Adrenal gland (tissue), 5 donors: Measurements from ENCODE around the gene MAP3K6.

Source experiments
- CTCF ChIP-seq, 6 experiments: fragments of 450-650 bp in 4 of 6; fragments of 200-600 bp in 2 of 6; sonication (generic) in 1 of 6; IDR thresholded peaks; 1 replicate in 5 of 6; 2 replicates in 1 of 6; pipeline versions ENCODE4 v1.5.1 to v1.8.0; 2016 to 2021; ENCODE audit warnings: antibody characterized with exemption in 6 of 6, mild to moderate bottlenecking in 2 of 6, moderate library complexity in 1 of 6
- POLR2A ChIP-seq, 2 donors: fragments of 450-650 bp; IDR thresholded peaks; one replicate each; pipeline ENCODE4 v1.6.1; 2017; ENCODE audit warnings: antibody characterized with exemption in 2 of 2, mild to moderate bottlenecking in 2 of 2, moderate library complexity in 1 of 2
- donor health status: DM: no; HTN: no; CAD: no.

GRCh38 chr1:27345272-27345671 is 21.5 kb downstream of the MAP3K6 start:
- no peak for TF ChIP-seq CTCF (IDR thresholded peaks at IDR 0.05)
- no peak for TF ChIP-seq POLR2A (IDR thresholded peaks at IDR 0.05)
